ENCODE results near the gene PDE2A. TPM values are rescaled to one million over a fixed set of nuclear protein-coding genes. Genes with fewer than 3 reads are reported as not detected.
"Not testable (repeated sequence)": the region's sequence is repeated elsewhere in the genome, so short reads cannot be mapped to it uniquely, and the experiment has no call there.

PDE2A gene
- total RNA-seq, 1 donor from 2014 or later, result 0.82 TPM

- H3K27me3 Mint-ChIP-seq (ENCODE audit: low read depth, unreplicated experiment), result peaks cover 10% of the 10 kb centered on the region
- Histone ChIP-seq H2AFZ (ENCODE audit: low read depth, low read length) (no peak overlapping the region), H4K20me1 (ENCODE audit: insufficient read depth, low read length) (no peaks in the 10 kb centered on the region), H3K27me3 (ENCODE audit: insufficient read depth, low read length) (peaks cover 20% of the 10 kb centered on the region), H3K9ac (ENCODE audit: low read length) (no peak overlapping the region), H3K9me3 (ENCODE audit: insufficient read depth, low read depth, low read length) (no peaks in the 10 kb centered on the region), H3K36me3 (ENCODE audit: insufficient read depth, low read length) (no peaks in the 10 kb centered on the region), H3K79me2 (ENCODE audit: insufficient read depth, low read length) (no peaks in the 10 kb centered on the region), H3K4me1 (ENCODE audit: insufficient read depth, low read length) (no peaks in the 10 kb centered on the region), H3K27ac (ENCODE audit: low read depth, low read length) (no peak overlapping the region), H3K4me3 (ENCODE audit: insufficient read depth, low read depth, low read length) (no peak overlapping the region), H3K4me2 (ENCODE audit: low read length) (no peak overlapping the region)
- no peak overlapping the region for H3K27ac Mint-ChIP-seq (ENCODE audit: unreplicated experiment)
- TF ChIP-seq EZH2 (IDR thresholded peaks at IDR 0.05; ENCODE audit: insufficient read depth, low read length) (no peak), CTCF (IDR thresholded peaks at IDR 0.05; ENCODE audit: insufficient read depth, low read depth, low read length) (no peak)
- H3K4me1 Mint-ChIP-seq (ENCODE audit: low read depth, unreplicated experiment), result no peaks in the 10 kb centered on the region
- H3K36me3 Mint-ChIP-seq (ENCODE audit: low read depth, unreplicated experiment), result no peaks in the 10 kb centered on the region
- H3K4me3 Mint-ChIP-seq (ENCODE audit: unreplicated experiment), result no peak overlapping the region
- DNase-seq (ENCODE audit: low read depth) (no peak), FAIRE-seq (no peak)
- no peaks in the 10 kb centered on the region for H3K9me3 Mint-ChIP-seq (ENCODE audit: unreplicated experiment)
Observed at GRCh38 chr11:72561856-72562255, 112.4 kb downstream of the PDE2A start.

GRCh38 chr11:72560864-72561263 lies 113.4 kb downstream of the PDE2A start:
- not testable (repeated sequence) for H4K20me1 ChIP-seq (ENCODE audit: insufficient read depth, low read length); H3K27ac ChIP-seq (ENCODE audit: low read depth, low read length); H3K4me2 ChIP-seq (ENCODE audit: low read length); H3K4me3 Mint-ChIP-seq (ENCODE audit: unreplicated experiment); H3K27ac Mint-ChIP-seq (ENCODE audit: unreplicated experiment); H3K4me3 ChIP-seq (ENCODE audit: insufficient read depth, low read depth, low read length); H3K36me3 Mint-ChIP-seq (ENCODE audit: low read depth, unreplicated experiment); H2AFZ ChIP-seq (ENCODE audit: low read depth, low read length); H3K9me3 ChIP-seq (ENCODE audit: insufficient read depth, low read depth, low read length); H3K4me1 ChIP-seq (ENCODE audit: insufficient read depth, low read length); H3K9me3 Mint-ChIP-seq (ENCODE audit: unreplicated experiment); H3K36me3 ChIP-seq (ENCODE audit: insufficient read depth, low read length); DNase-seq (ENCODE audit: low read depth); H3K4me1 Mint-ChIP-seq (ENCODE audit: low read depth, unreplicated experiment); H3K9ac ChIP-seq (ENCODE audit: low read length); FAIRE-seq; H3K79me2 ChIP-seq (ENCODE audit: insufficient read depth, low read length)
- peaks cover 19% of the 10 kb centered on the region for H3K27me3 Mint-ChIP-seq (ENCODE audit: low read depth, unreplicated experiment)
- H3K27me3 ChIP-seq (ENCODE audit: insufficient read depth, low read length), result peaks cover 24% of the 10 kb centered on the region

- H3K79me2 ChIP-seq (ENCODE audit: insufficient read depth, low read length), result no peaks in the 10 kb centered on the region
- H3K36me3 ChIP-seq (ENCODE audit: insufficient read depth, low read length), result no peaks in the 10 kb centered on the region
- Mint-ChIP-seq H3K4me3 (ENCODE audit: unreplicated experiment) (no peak overlapping the region), H3K27me3 (ENCODE audit: low read depth, unreplicated experiment) (peaks cover 48% of the 10 kb centered on the region), H3K4me1 (ENCODE audit: low read depth, unreplicated experiment) (peaks cover 3% of the 10 kb centered on the region), H3K9me3 (ENCODE audit: unreplicated experiment) (peaks cover 10% of the 10 kb centered on the region), H3K27ac (ENCODE audit: unreplicated experiment) (no peak overlapping the region), H3K36me3 (ENCODE audit: low read depth, unreplicated experiment) (no peaks in the 10 kb centered on the region)
- H3K4me3 ChIP-seq (ENCODE audit: insufficient read depth, low read depth, low read length), result no peak overlapping the region
- no peak for TF ChIP-seq CTCF (IDR thresholded peaks at IDR 0.05; ENCODE audit: insufficient read depth, low read depth, low read length)
- no peak for TF ChIP-seq EZH2 (IDR thresholded peaks at IDR 0.05; ENCODE audit: insufficient read depth, low read length)
- DNase-seq (ENCODE audit: low read depth), result no peak
- no peak overlapping the region for H3K9ac ChIP-seq (ENCODE audit: low read length)
- no peak overlapping the region for H3K4me2 ChIP-seq (ENCODE audit: low read length)
- no peak for FAIRE-seq
- no peak overlapping the region for H3K27ac ChIP-seq (ENCODE audit: low read depth, low read length)
- H2AFZ ChIP-seq (ENCODE audit: low read depth, low read length), result no peak overlapping the region
- H3K9me3 ChIP-seq (ENCODE audit: insufficient read depth, low read depth, low read length), result no peaks in the 10 kb centered on the region
- no peaks in the 10 kb centered on the region for H3K4me1 ChIP-seq (ENCODE audit: insufficient read depth, low read length)
- peaks cover 26% of the 10 kb centered on the region for H3K27me3 ChIP-seq (ENCODE audit: insufficient read depth, low read length)
- H4K20me1 ChIP-seq (ENCODE audit: insufficient read depth, low read length), result no peaks in the 10 kb centered on the region
Observed at GRCh38 chr11:72556433-72556832, 117.8 kb downstream of the PDE2A start.

GRCh38 chr11:72555014-72555522 lies 119.2 kb downstream of the PDE2A start:
- not testable (repeated sequence) for FAIRE-seq; H3K36me3 ChIP-seq (ENCODE audit: insufficient read depth, low read length); H3K9ac ChIP-seq (ENCODE audit: low read length); H4K20me1 ChIP-seq (ENCODE audit: insufficient read depth, low read length); H3K4me1 ChIP-seq (ENCODE audit: insufficient read depth, low read length); H3K27ac Mint-ChIP-seq (ENCODE audit: unreplicated experiment); H3K4me2 ChIP-seq (ENCODE audit: low read length); H3K36me3 Mint-ChIP-seq (ENCODE audit: low read depth, unreplicated experiment); H3K79me2 ChIP-seq (ENCODE audit: insufficient read depth, low read length); H3K27ac ChIP-seq (ENCODE audit: low read depth, low read length); H3K4me3 ChIP-seq (ENCODE audit: insufficient read depth, low read depth, low read length); H3K4me1 Mint-ChIP-seq (ENCODE audit: low read depth, unreplicated experiment); H3K9me3 ChIP-seq (ENCODE audit: insufficient read depth, low read depth, low read length); H3K4me3 Mint-ChIP-seq (ENCODE audit: unreplicated experiment); H2AFZ ChIP-seq (ENCODE audit: low read depth, low read length); DNase-seq (ENCODE audit: low read depth)
- Mint-ChIP-seq H3K27me3 (ENCODE audit: low read depth, unreplicated experiment) (peaks cover 48% of the 10 kb centered on the region), H3K9me3 (ENCODE audit: unreplicated experiment) (peaks cover 10% of the 10 kb centered on the region)
- H3K27me3 ChIP-seq (ENCODE audit: insufficient read depth, low read length), result peaks cover 26% of the 10 kb centered on the region

All from astrocyte (in vitro differentiated cells and primary cell).